CD4-positive, CD25-positive, alpha-beta regulatory T cell (primary cell): ENCODE results near the gene KRT24. TPM values are rescaled to one million over a fixed set of nuclear protein-coding genes. Genes with fewer than 3 reads are reported as not detected.

Experiments
- ATAC-seq, 2 donors: fragments of 150-1000 bp; cut with Tn5 transposase; one replicate each; pipeline ENCODE4 v1.10.0; 2021; ENCODE audit warnings: low read depth in 2 of 2, moderate number of reproducible peaks in 2 of 2, moderate library complexity in 1 of 2
- DNase-seq, 3 donors: peaks; one replicate each; pipeline versions ENCODE4 v3.0.0 to v3.0.0-alpha.2; 2012 to 2022; ENCODE audit warnings: mixed read lengths in 1 of 3
- H3K27ac ChIP-seq: one replicate; pipeline ENCODE4 v1.7.0; 2013; ENCODE audit warnings: mild to moderate bottlenecking, low read length; ENCODE audit not compliant: insufficient read depth, poor library complexity, severe bottlenecking
- H3K27me3 ChIP-seq: one replicate; pipeline ENCODE4 v1.7.0; 2013; ENCODE audit warnings: low read length; ENCODE audit not compliant: control insufficient read depth, insufficient read depth
- H3K36me3 ChIP-seq: one replicate; pipeline ENCODE4 v1.7.0; 2013; ENCODE audit warnings: mild to moderate bottlenecking, low read length, moderate library complexity; ENCODE audit not compliant: control insufficient read depth, insufficient read depth
- H3K4me1 ChIP-seq: 2 replicates; pipeline ENCODE4 v1.7.0; 2013; ENCODE audit warnings: mild to moderate bottlenecking, low read length; ENCODE audit not compliant: insufficient read depth, control insufficient read depth, poor library complexity, severe bottlenecking
- H3K4me3 ChIP-seq: one replicate; pipeline ENCODE4 v1.7.0; 2013; ENCODE audit warnings: low read depth, mild to moderate bottlenecking, low read length, moderate library complexity
- H3K9me3 ChIP-seq, 2 experiments: 1 replicate in 1 of 2; 2 replicates in 1 of 2; pipeline ENCODE4 v1.7.0; 2013; ENCODE audit warnings: low read length in 2 of 2, mild to moderate bottlenecking in 1 of 2, moderate library complexity in 1 of 2; ENCODE audit not compliant: control insufficient read depth in 2 of 2
- H3K27ac Mint-ChIP-seq, 3 donors: one replicate each; pipeline ENCODE4 v1.8.0; 2020 to 2022; ENCODE audit warnings: mild to moderate bottlenecking in 3 of 3, mixed read lengths in 3 of 3, moderate library complexity in 2 of 3
- H3K27me3 Mint-ChIP-seq: one replicate; pipeline ENCODE4 v1.8.0; 2022; ENCODE audit warnings: mild to moderate bottlenecking, mixed read lengths
- H3K36me3 Mint-ChIP-seq: one replicate; pipeline ENCODE4 v1.8.0; 2020; ENCODE audit warnings: mixed read lengths
- H3K4me1 Mint-ChIP-seq, 4 donors: one replicate each; pipeline ENCODE4 v1.8.0; 2020 to 2022; ENCODE audit warnings: mixed read lengths in 4 of 4, mild to moderate bottlenecking in 1 of 4
- H3K4me3 Mint-ChIP-seq, 4 donors: one replicate each; pipeline ENCODE4 v1.8.0; 2020 to 2022; ENCODE audit warnings: mild to moderate bottlenecking in 4 of 4, mixed read lengths in 4 of 4, moderate library complexity in 3 of 4
- H3K9me3 Mint-ChIP-seq, 7 donors: one replicate each; pipeline ENCODE4 v1.8.0; 2020 to 2022; ENCODE audit warnings: mixed read lengths in 7 of 7, mild to moderate bottlenecking in 3 of 7, moderate library complexity in 2 of 7
- polyA plus RNA-seq, 4 donors: library from polyadenylated mRNA; unstranded; fragments of 300-500 nt; fragmentation: Illumina TruSeq; gene quantifications; one replicate each; pipeline ENCODE4 v1.2.3, GENCODE V29; 2021
- total RNA-seq: library from RNA; stranded (reverse); gene quantifications from one replicate; pipeline ENCODE4 v1.2.3, GENCODE V29; 2022

KRT24 gene
- total and polyA plus RNA-seq, 5 donors from 2014 or later: 0.15 TPM; not detected in 4

DNA sequence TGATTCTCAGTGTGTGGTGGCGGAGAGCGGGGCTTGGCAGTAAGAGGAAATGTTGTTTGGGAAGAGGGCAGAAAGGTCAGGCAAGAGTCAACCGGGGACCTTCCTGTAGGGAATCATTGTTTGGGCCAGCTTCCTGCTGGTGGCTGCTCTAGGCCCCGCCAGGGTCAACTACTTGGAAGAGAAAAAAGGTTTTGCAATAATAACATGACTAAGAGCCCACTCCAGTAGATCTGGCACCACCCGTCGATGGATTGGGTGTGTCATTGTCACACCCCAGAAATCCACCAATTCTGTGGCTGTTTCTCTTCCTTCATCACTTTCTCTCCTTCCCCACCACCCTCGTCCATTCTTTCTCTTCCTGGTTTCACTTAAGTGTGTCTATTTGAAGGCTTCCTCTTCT is 4.2 kb upstream of the KRT24 start:
- no peak for ATAC-seq
- H3K27ac Mint-ChIP-seq: no peak overlapping the region
- no peaks in the 10 kb centered on the region for H3K9me3 Mint-ChIP-seq
- Histone ChIP-seq H3K36me3 (no peaks in the 10 kb centered on the region), H3K4me1 (no peaks in the 10 kb centered on the region), H3K27me3 (peaks cover 9% of the 10 kb centered on the region), H3K9me3 (no peaks in the 10 kb centered on the region), H3K4me3 (no peak overlapping the region), H3K27ac (no peak overlapping the region)
- H3K27me3 Mint-ChIP-seq: peaks cover 63% of the 10 kb centered on the region
- H3K4me1 Mint-ChIP-seq: no peaks in the 10 kb centered on the region
- no peak overlapping the region for H3K4me3 Mint-ChIP-seq
- no peak for DNase-seq
- no peaks in the 10 kb centered on the region for H3K36me3 Mint-ChIP-seq

GRCh38 chr17:40705584-40705983 is 2.0 kb upstream of the KRT24 start:
- DNase-seq (no peak), ATAC-seq (no peak)
- Mint-ChIP-seq H3K9me3 (no peaks in the 10 kb centered on the region), H3K4me3 (no peak overlapping the region), H3K36me3 (no peaks in the 10 kb centered on the region), H3K4me1 (no peaks in the 10 kb centered on the region), H3K27me3 (peaks cover 66% of the 10 kb centered on the region), H3K27ac (no peak overlapping the region)
- H3K4me1 ChIP-seq: no peaks in the 10 kb centered on the region
- H3K4me3 ChIP-seq: no peak overlapping the region
- H3K36me3 ChIP-seq: no peaks in the 10 kb centered on the region
- H3K27ac ChIP-seq: no peak overlapping the region
- H3K27me3 ChIP-seq: peaks cover 12% of the 10 kb centered on the region
- H3K9me3 ChIP-seq: no peaks in the 10 kb centered on the region

- ATAC-seq: no peak
- Histone ChIP-seq H3K27me3 (peaks cover 12% of the 10 kb centered on the region), H3K9me3 (no peaks in the 10 kb centered on the region), H3K4me1 (no peaks in the 10 kb centered on the region), H3K36me3 (no peaks in the 10 kb centered on the region), H3K4me3 (no peak overlapping the region), H3K27ac (no peak overlapping the region)
- DNase-seq: no peak
- Mint-ChIP-seq H3K4me1 (peaks cover 0 to 5% (median 0%) of the 10 kb centered on the region in 4 donors), H3K36me3 (no peaks in the 10 kb centered on the region), H3K27me3 (peaks cover 60% of the 10 kb centered on the region), H3K27ac (no peak overlapping the region), H3K9me3 (no peaks in the 10 kb centered on the region), H3K4me3 (no peak overlapping the region)
Observed at GRCh38 chr17:40702271-40702670, 1.3 kb downstream of the KRT24 start.

DNA sequence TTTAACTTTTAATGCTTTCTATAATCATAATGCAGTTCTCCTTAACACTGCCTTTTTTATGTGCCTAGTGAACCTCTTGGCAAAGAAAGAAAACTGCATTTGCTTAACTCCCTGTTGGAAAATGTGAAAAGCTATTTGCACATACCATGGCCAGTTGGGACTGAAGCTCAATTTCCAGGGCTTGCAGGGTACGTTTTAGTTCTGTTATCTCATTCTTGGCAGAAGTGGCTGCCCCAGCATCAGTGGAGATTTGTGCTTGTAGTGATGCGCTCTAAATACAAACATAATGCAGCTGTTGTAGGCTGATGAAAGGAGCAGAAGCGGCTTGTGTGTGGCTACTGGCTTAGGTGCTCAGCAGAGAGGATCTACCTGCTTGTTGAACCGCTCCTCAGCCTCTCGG is 3.7 kb downstream of the KRT24 start:
- no peak overlapping the region for H3K27ac ChIP-seq
- Mint-ChIP-seq H3K4me1 (peaks cover 0 to 5% (median 3%) of the 10 kb centered on the region in 4 donors), H3K27ac (no peak overlapping the region), H3K4me3 (no peak overlapping the region), H3K9me3 (no peaks in the 10 kb centered on the region), H3K36me3 (no peaks in the 10 kb centered on the region), H3K27me3 (peaks cover 56% of the 10 kb centered on the region)
- ATAC-seq: no peak
- DNase-seq: no peak
- H3K4me1 ChIP-seq: no peaks in the 10 kb centered on the region
- H3K27me3 ChIP-seq: peaks cover 11% of the 10 kb centered on the region
- H3K36me3 ChIP-seq: no peaks in the 10 kb centered on the region
- H3K4me3 ChIP-seq: no peak overlapping the region
- no peaks in the 10 kb centered on the region for H3K9me3 ChIP-seq

DNA sequence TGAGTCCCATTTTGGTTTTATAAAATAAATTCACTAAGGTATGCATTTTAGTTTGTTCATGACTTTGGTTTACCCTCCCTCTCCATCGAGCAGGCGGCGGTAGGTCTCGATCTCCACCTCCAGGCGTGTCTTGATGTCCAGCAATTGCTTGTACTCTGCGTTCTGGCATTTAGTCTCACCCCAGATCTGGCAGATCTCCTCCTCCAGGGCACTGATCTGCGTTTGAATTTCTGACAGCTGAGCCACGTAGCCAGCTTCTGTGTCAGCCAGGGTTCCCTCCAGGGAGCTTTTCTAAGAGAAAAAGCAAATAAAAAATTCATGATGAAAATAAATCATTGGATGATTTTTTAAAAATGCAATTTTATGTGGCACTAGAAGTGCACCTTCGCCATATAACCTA is 4.2 kb downstream of the KRT24 start:
- no peaks in the 10 kb centered on the region for H3K36me3 Mint-ChIP-seq

GRCh38 chr17:40697297-40697696 is 6.3 kb downstream of the KRT24 start:
- DNase-seq: no peak
- no peak overlapping the region for H3K27ac ChIP-seq
- peaks cover 64% of the 10 kb centered on the region for H3K27me3 Mint-ChIP-seq

More for the DNA sequence above, 4.2 kb downstream of the KRT24 start:
- DNase-seq (no peak), ATAC-seq (no peak)
- Mint-ChIP-seq H3K27me3 (peaks cover 56% of the 10 kb centered on the region), H3K4me1 (peaks cover 0 to 5% (median 3%) of the 10 kb centered on the region in 4 donors), H3K4me3 (no peak overlapping the region), H3K27ac (no peak overlapping the region), H3K9me3 (no peaks in the 10 kb centered on the region)
- H3K36me3 ChIP-seq: no peaks in the 10 kb centered on the region
- peaks cover 9% of the 10 kb centered on the region for H3K27me3 ChIP-seq
- no peak overlapping the region for H3K4me3 ChIP-seq
- H3K27ac ChIP-seq: no peak overlapping the region
- no peaks in the 10 kb centered on the region for H3K4me1 ChIP-seq
- no peaks in the 10 kb centered on the region for H3K9me3 ChIP-seq

GRCh38 chr17:40696651-40697072 is 6.9 kb downstream of the KRT24 start:
- Histone ChIP-seq H3K4me1 (no peaks in the 10 kb centered on the region), H3K27ac (no peak overlapping the region), H3K27me3 (peaks cover 14% of the 10 kb centered on the region), H3K9me3 (no peaks in the 10 kb centered on the region), H3K4me3 (no peak overlapping the region), H3K36me3 (no peaks in the 10 kb centered on the region)
- H3K4me3 Mint-ChIP-seq: no peak overlapping the region
- H3K27ac Mint-ChIP-seq: no peak overlapping the region
- no peaks in the 10 kb centered on the region for H3K36me3 Mint-ChIP-seq
- H3K4me1 Mint-ChIP-seq: peaks cover 0 to 5% (median 3%) of the 10 kb centered on the region in 4 donors
- no peaks in the 10 kb centered on the region for H3K9me3 Mint-ChIP-seq
- DNase-seq: no peak
- ATAC-seq: no peak
- peaks cover 61% of the 10 kb centered on the region for H3K27me3 Mint-ChIP-seq

More at GRCh38 chr17:40697297-40697696, 6.3 kb downstream of the KRT24 start:
- H3K4me3 ChIP-seq: no peak overlapping the region
- H3K27me3 ChIP-seq: peaks cover 14% of the 10 kb centered on the region
- no peaks in the 10 kb centered on the region for H3K36me3 ChIP-seq
- H3K27ac Mint-ChIP-seq: peak overlapping the region in 1 of 3 donors; percentile 5
- no peak overlapping the region for H3K4me3 Mint-ChIP-seq
- H3K9me3 Mint-ChIP-seq: no peaks in the 10 kb centered on the region
- no peaks in the 10 kb centered on the region for H3K36me3 Mint-ChIP-seq
- no peak for ATAC-seq
- no peaks in the 10 kb centered on the region for H3K4me1 ChIP-seq
- H3K9me3 ChIP-seq: no peaks in the 10 kb centered on the region
- H3K4me1 Mint-ChIP-seq: peaks cover 0 to 5% (median 3%) of the 10 kb centered on the region in 4 donors

DNA sequence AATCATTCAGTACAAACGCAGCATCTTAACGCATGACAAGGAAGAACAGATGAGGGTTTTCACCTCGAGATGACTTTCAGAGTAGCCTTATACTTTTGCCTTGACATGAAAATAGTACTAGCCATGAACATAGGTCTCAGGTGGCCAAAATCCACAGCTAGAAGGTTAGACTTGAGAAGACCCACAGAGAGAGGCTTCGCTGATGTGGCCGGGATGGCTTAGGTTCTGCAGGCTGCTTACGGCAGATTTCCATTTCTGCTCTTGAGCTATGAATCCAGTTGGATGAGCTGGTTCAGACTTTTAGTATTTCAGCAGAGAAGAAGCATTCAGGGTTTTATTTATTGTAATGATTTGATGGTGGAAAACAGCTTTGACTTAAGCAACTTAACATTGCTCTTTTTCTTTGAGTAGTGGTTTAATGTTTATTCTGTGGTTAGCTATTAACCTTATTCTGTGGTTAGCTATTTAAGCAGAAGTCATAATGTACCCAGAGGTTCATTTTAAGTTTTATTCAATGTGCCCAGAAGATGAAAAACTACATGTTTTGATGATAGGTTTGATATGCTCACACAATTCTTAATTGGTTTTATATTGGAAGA is 7.6 kb downstream of the KRT24 start:
- H3K27ac ChIP-seq: no peak overlapping the region
- Mint-ChIP-seq H3K9me3 (no peaks in the 10 kb centered on the region), H3K36me3 (no peaks in the 10 kb centered on the region), H3K27ac (no peak overlapping the region), H3K27me3 (peaks cover 58% of the 10 kb centered on the region), H3K4me1 (peaks cover 0 to 5% (median 3%) of the 10 kb centered on the region in 4 donors), H3K4me3 (no peak overlapping the region)
- peaks cover 14% of the 10 kb centered on the region for H3K27me3 ChIP-seq
- no peaks in the 10 kb centered on the region for H3K4me1 ChIP-seq
- H3K4me3 ChIP-seq: no peak overlapping the region
- no peaks in the 10 kb centered on the region for H3K36me3 ChIP-seq
- H3K9me3 ChIP-seq: no peaks in the 10 kb centered on the region
- DNase-seq: no peak
- ATAC-seq: no peak
